HepG2 (cell line): ENCODE measurements around the gene LSMEM2. TPM values are rescaled to one million over a fixed set of nuclear protein-coding genes. Genes with fewer than 3 reads are reported as not detected.

Experiments
- BCL3 ChIP-seq: sonication (generic); formaldehyde crosslinking; IDR thresholded peaks from 2 replicates; pipeline ENCODE4 v1.5.1; 2020; ENCODE audit warnings: mild to moderate bottlenecking, missing genetic modification reagents, moderate library complexity
- CEBPB ChIP-seq: IDR thresholded peaks from 2 replicates; pipeline ENCODE4 v1.6.1; 2011; ENCODE audit warnings: low read depth, low read length, improper control_type of control experiment, borderline replicate concordance
- CHD2 ChIP-seq: IDR thresholded peaks from 2 replicates; pipeline ENCODE4 v1.6.1; 2011; ENCODE audit warnings: low read depth, low read length, improper control_type of control experiment
- EHMT2 ChIP-seq: fragments of 200-600 bp; sonication (generic); IDR thresholded peaks from 2 replicates; pipeline ENCODE4 v1.7.0; 2017; ENCODE audit warnings: antibody characterized with exemption, low read depth, low read length, borderline replicate concordance
- ESRRA ChIP-seq: sonication (generic); formaldehyde crosslinking; IDR thresholded peaks from 2 replicates; pipeline ENCODE4 v1.5.1; 2020; ENCODE audit warnings: mild to moderate bottlenecking, low read depth, missing genetic modification reagents
- FOSL2 ChIP-seq: sonication (generic); formaldehyde crosslinking; IDR thresholded peaks from 2 replicates; pipeline ENCODE4 v1.4.0; 2020; ENCODE audit warnings: missing genetic modification reagents
- FOXA3 ChIP-seq: IDR thresholded peaks from 2 replicates; pipeline ENCODE4 v1.6.1; 2016; ENCODE audit warnings: missing genetic modification reagents, missing compliant biosample characterization
- GABPA ChIP-seq, 2 experiments: IDR thresholded peaks; 2 replicates each; pipeline ENCODE4 v1.6.1; 2011 to 2016; ENCODE audit warnings: low read depth in 2 of 2, low read length in 1 of 2, missing biosample characterization in 1 of 2, missing genetic modification characterization in 1 of 2
- HIC2 ChIP-seq: sonication (generic); formaldehyde crosslinking; IDR thresholded peaks from 2 replicates; pipeline ENCODE4 v1.9.0; 2022; ENCODE audit warnings: low read depth, missing genetic modification reagents
- HMG20B ChIP-seq: conservative IDR thresholded peaks from 2 replicates; pipeline ENCODE4 v1.6.1; 2016; ENCODE audit warnings: missing genetic modification reagents, missing compliant biosample characterization
- PPARG ChIP-seq: conservative IDR thresholded peaks from 2 replicates; pipeline ENCODE4 v1.6.1; 2016; ENCODE audit warnings: missing biosample characterization, missing genetic modification reagents
- RARA ChIP-seq: IDR thresholded peaks from 2 replicates; pipeline ENCODE4 v1.6.1; 2016; ENCODE audit warnings: missing genetic modification reagents, missing compliant biosample characterization
- SAP130 ChIP-seq: IDR thresholded peaks from 2 replicates; pipeline ENCODE4 v1.6.1; 2016; ENCODE audit warnings: low read depth
- TERF1 ChIP-seq: sonication (generic); formaldehyde crosslinking; IDR thresholded peaks from 2 replicates; pipeline ENCODE4 v1.8.0; 2022; ENCODE audit warnings: mild to moderate bottlenecking, missing genetic modification reagents, moderate library complexity
- ZBTB33 ChIP-seq: sonication (generic); formaldehyde crosslinking; IDR thresholded peaks from 2 replicates; pipeline ENCODE4 v1.4.0; 2020; ENCODE audit warnings: missing genetic modification reagents
- ZMYM4 ChIP-seq: sonication (generic); formaldehyde crosslinking; IDR thresholded peaks from 2 replicates; pipeline ENCODE4 v1.8.1; 2023; ENCODE audit warnings: mild to moderate bottlenecking, missing genetic modification reagents
- polyA plus RNA-seq, 8 experiments: library from polyadenylated mRNA; depleted of rRNA in 3 of 8; stranded (reverse) in 7 of 8; unstranded in 1 of 8; fragments of >200 nt; fragmentation: Illumina TruSeq in 4 of 8; extraction: Trizol in 4 of 8; gene quantifications; 2 replicates each; pipeline versions ENCODE4 v1.2.1 to v1.2.3, GENCODE V29; 2011 to 2016; ENCODE audit warnings: low read depth in 4 of 8, missing spikeins in 1 of 8, mixed read lengths in 1 of 8; ENCODE audit not compliant: insufficient read depth in 1 of 8
- total RNA-seq, 5 experiments: library from RNA; depleted of rRNA; stranded (reverse); fragments of >200 nt; fragmentation: Illumina TruSeq; extraction: Trizol; gene quantifications; 2 replicates each; pipeline ENCODE4 v1.2.3, GENCODE V29; 2016; ENCODE audit warnings: low read depth in 1 of 5

LSMEM2 gene
- total and polyA plus RNA-seq, 2 of the 13 experiments (the other 11 are each of a cell fraction or from before 2014, with no cell fraction given) = 0.07 to 0.41 TPM

- TF ChIP-seq FOXA3 (CRISPR knock-in tag) = 0 out of 2 replicates have a peak, but pooled peaks have one; percentile 13
- TF ChIP-seq CHD2 = no peak
- TF ChIP-seq HIC2 (CRISPR knock-in tag) = peak; percentile 83
- TF ChIP-seq ESRRA (CRISPR knock-in tag) = peak; percentile 28; the same call in 1 of the 2 replicates
- no peak for TF ChIP-seq CEBPB
- TF ChIP-seq BCL3 (CRISPR knock-in tag) = no peak; the same call in 1 of the 2 replicates
- no peak for TF ChIP-seq GABPA (IDR thresholded peaks at IDR 0.05; ENCODE audit: low read depth, low read length)
- TF ChIP-seq GABPA (CRISPR knock-in tag; IDR thresholded peaks at IDR 0.05; ENCODE audit: low read depth) = 0 out of 2 replicates have a peak, but pooled peaks have one; percentile 15
- peak; percentile 83 for TF ChIP-seq FOSL2
- no peak for TF ChIP-seq TERF1
- TF ChIP-seq ZMYM4 (CRISPR knock-in tag) = peak; percentile 9; the same call in 1 of the 2 replicates
- TF ChIP-seq RARA (CRISPR knock-in tag) = peak; percentile 54
- TF ChIP-seq SAP130 (CRISPR knock-in tag) = peak; percentile 55
- TF ChIP-seq PPARG (CRISPR knock-in tag) = peak; percentile 63; the same call in 1 of the 2 replicates
- no peak for TF ChIP-seq EHMT2
- TF ChIP-seq HMG20B = no peak
- TF ChIP-seq ZBTB33 (CRISPR knock-in tag) = no peak
Measured at GRCh38 chr3:50263478-50264382, 15.2 kb upstream of the LSMEM2 start (continued).
